SK-N-SH (cell line): Measurements from ENCODE around the gene GALNT17. TPM values are rescaled to one million over a fixed set of nuclear protein-coding genes. Genes with fewer than 3 reads are reported as not detected.

Experiments
- CTCF ChIA-PET: fragments of 300-600, 350-600 bp; formaldehyde crosslinking; extraction: SDS; loops from one replicate; lab custom pipeline; 2021; lab: Yijun Ruan, JAX
- POLR2A ChIA-PET: fragments of 350-600 bp; sonication (Branson Sonifier 250); formaldehyde crosslinking; extraction: SDS; loops from one replicate; lab custom pipeline; 2020; ENCODE audit warnings: antibody characterized with exemption, inconsistent platforms; lab: Yijun Ruan, JAX
- DNase-seq: peaks from one replicate; pipeline ENCODE4 v3.0.0; 2012
- H2AFZ ChIP-seq: fragments of 200-600 bp; sonication (generic); 2 replicates; pipeline ENCODE4 v1.8.1; 2016; ENCODE audit warnings: antibody characterized with exemption, mild to moderate bottlenecking, low read depth
- H3F3A ChIP-seq: fragments of 200-600 bp; sonication (generic); replicated peaks from 2 replicates; pipeline ENCODE3; 2016; ENCODE audit warnings: antibody characterized with exemption, mild to moderate bottlenecking; ENCODE audit not compliant: insufficient read depth
- H3K27ac ChIP-seq, 2 experiments: fragments of 200-500 bp in 1 of 2; fragments of 200-600 bp in 1 of 2; sonication (Bioruptor generic) in 1 of 2; sonication (generic), shearing (Covaris generic) in 1 of 2; 2 replicates each; pipeline versions ENCODE4 v1.5.1 to v1.6.1; 2014 to 2016; ENCODE audit warnings: low read depth in 2 of 2, inconsistent platforms in 1 of 2, low read length in 1 of 2, mild to moderate bottlenecking in 1 of 2, mixed read lengths in 1 of 2
- H3K27me3 ChIP-seq: fragments of 200-600 bp; sonication (generic), shearing (Covaris generic); 2 replicates; pipeline ENCODE4 v1.6.1; 2016; ENCODE audit warnings: mixed run types; ENCODE audit not compliant: insufficient read depth
- H3K36me3 ChIP-seq, 2 experiments: fragments of 200-500 bp in 1 of 2; fragments of 200-600 bp in 1 of 2; sonication (Bioruptor generic) in 1 of 2; sonication (generic) in 1 of 2; replicated peaks in 1 of 2; 2 replicates each; pipeline versions ENCODE3 to v1.5.1; 2014 to 2016; ENCODE audit warnings: low read length in 1 of 2, mild to moderate bottlenecking in 1 of 2; ENCODE audit not compliant: insufficient read depth in 2 of 2, control insufficient read depth in 1 of 2
- H3K4me1 ChIP-seq, 2 experiments: fragments of 200-500 bp in 1 of 2; fragments of 200-600 bp in 1 of 2; sonication (Bioruptor generic) in 1 of 2; sonication (generic), shearing (Covaris generic) in 1 of 2; 2 replicates each; pipeline versions ENCODE4 v1.5.1 to v1.6.1; 2014 to 2016; ENCODE audit warnings: low read depth in 1 of 2, low read length in 1 of 2, mixed run types in 1 of 2; ENCODE audit not compliant: insufficient read depth in 2 of 2, control insufficient read depth in 1 of 2
- H3K4me2 ChIP-seq: fragments of 200-600 bp; sonication (generic), shearing (Covaris generic); 2 replicates; pipeline ENCODE4 v1.6.1; 2017; ENCODE audit warnings: mixed run types
- H3K4me3 ChIP-seq, 2 experiments: fragments of 200-500 bp in 1 of 2; fragments of 200-600 bp in 1 of 2; sonication (Bioruptor generic) in 1 of 2; sonication (generic), shearing (Covaris generic) in 1 of 2; 2 replicates each; pipeline versions ENCODE4 v1.5.1 to v1.8.1; 2014 to 2016; ENCODE audit warnings: low read depth in 2 of 2, inconsistent platforms in 1 of 2, low read length in 1 of 2, mild to moderate bottlenecking in 1 of 2, mixed read lengths in 1 of 2, moderate library complexity in 1 of 2
- H3K79me2 ChIP-seq: fragments of 200-600 bp; sonication (generic); 2 replicates; pipeline ENCODE4 v1.8.1; 2017; ENCODE audit warnings: mild to moderate bottlenecking; ENCODE audit not compliant: insufficient read depth
- H3K9ac ChIP-seq: fragments of 200-600 bp; sonication (generic); 2 replicates; pipeline ENCODE4 v1.6.1; 2017; ENCODE audit warnings: mixed run types
- H3K9me2 ChIP-seq: fragments of 200-600 bp; sonication (generic); 2 replicates; pipeline ENCODE4 v1.6.1; 2017; ENCODE audit warnings: mixed run types
- H3K9me3 ChIP-seq: fragments of 200-600 bp; sonication (generic); 2 replicates; pipeline ENCODE4 v1.6.1; 2017; ENCODE audit warnings: mixed run types, mild to moderate bottlenecking, moderate library complexity
- H4K20me1 ChIP-seq: fragments of 200-600 bp; sonication (generic); 2 replicates; pipeline ENCODE4 v1.6.1; 2017; ENCODE audit warnings: mild to moderate bottlenecking, mixed run types; ENCODE audit not compliant: insufficient read depth
- EP300 ChIP-seq, 2 experiments: IDR thresholded peaks; 2 replicates each; pipeline versions ENCODE4 v1.4.0 to v1.6.1; 2012; ENCODE audit warnings: borderline replicate concordance in 1 of 2, low read depth in 1 of 2, low read length in 1 of 2
- FOXJ3 ChIP-seq: sonication (generic); formaldehyde crosslinking; IDR thresholded peaks from 2 replicates; pipeline ENCODE4 v1.5.1; 2020; ENCODE audit warnings: mild to moderate bottlenecking, missing genetic modification reagents
- FOXM1 ChIP-seq: IDR thresholded peaks from 2 replicates; pipeline ENCODE4 v1.4.0; 2012; ENCODE audit warnings: low read depth, mild to moderate bottlenecking
- GABPA ChIP-seq: IDR thresholded peaks from 2 replicates; pipeline ENCODE4 v1.4.0; 2012; ENCODE audit warnings: low read depth, mild to moderate bottlenecking
- GATA2 ChIP-seq: sonication (generic); formaldehyde crosslinking; IDR thresholded peaks from 2 replicates; pipeline ENCODE4 v1.5.0; 2020; ENCODE audit warnings: mild to moderate bottlenecking, missing genetic modification reagents
- MEF2A ChIP-seq: IDR thresholded peaks from 2 replicates; pipeline ENCODE4 v1.4.0; 2012; ENCODE audit warnings: low read depth, borderline replicate concordance
- NFIC ChIP-seq: IDR thresholded peaks from 2 replicates; pipeline ENCODE4 v1.4.0; 2012; ENCODE audit warnings: borderline replicate concordance
- NRF1 ChIP-seq: IDR thresholded peaks from 2 replicates; pipeline ENCODE4 v1.6.1; 2012; ENCODE audit warnings: low read depth, mild to moderate bottlenecking, low read length
- POLR2AphosphoS5 ChIP-seq: IDR thresholded peaks from 2 replicates; pipeline ENCODE4 v1.6.1; 2012; ENCODE audit warnings: low read depth, low read length
- RCOR1 ChIP-seq: fragments of 150-350 bp; IDR thresholded peaks from 2 replicates; pipeline ENCODE4 v1.6.1; 2017; ENCODE audit warnings: antibody characterized with exemption, low read length
- RXRA ChIP-seq: IDR thresholded peaks from 2 replicates; pipeline ENCODE4 v1.4.0; 2012; ENCODE audit warnings: low read depth, mild to moderate bottlenecking, borderline replicate concordance
- SIN3A ChIP-seq: IDR thresholded peaks from 2 replicates; pipeline ENCODE4 v1.6.1; 2012; ENCODE audit warnings: low read depth, mild to moderate bottlenecking, low read length, moderate library complexity, borderline replicate concordance
- SMC3 ChIP-seq: IDR thresholded peaks from 2 replicates; pipeline ENCODE4 v1.6.1; 2012; ENCODE audit warnings: low read depth, low read length, improper control_type of control experiment
- TAF1 ChIP-seq: IDR thresholded peaks from 2 replicates; pipeline ENCODE4 v1.6.1; 2012; ENCODE audit warnings: low read depth, mild to moderate bottlenecking, low read length, moderate library complexity, borderline replicate concordance
- TCF12 ChIP-seq: IDR thresholded peaks from 2 replicates; pipeline ENCODE4 v1.4.0; 2012
- USF1 ChIP-seq: IDR thresholded peaks from 2 replicates; pipeline ENCODE4 v1.4.0; 2012; ENCODE audit warnings: low read depth, borderline replicate concordance
- USF2 ChIP-seq: fragments of 150-350 bp; IDR thresholded peaks from 2 replicates; pipeline ENCODE4 v1.6.1; 2017; ENCODE audit warnings: antibody characterized with exemption, low read length, low read depth, borderline replicate concordance
- WGBS: methylation state at CpG from one replicate; pipeline ENCODE4 v1.1.6; 2017; ENCODE audit warnings: low lambda C conversion rate; 5-methylcytosine and 5-hydroxymethylcytosine counted together
- polyA plus RNA-seq, 3 experiments: library from polyadenylated mRNA; depleted of rRNA; stranded (reverse); fragments of >200 nt; gene quantifications; 2 replicates each; pipeline ENCODE4 v1.2.3, GENCODE V29; 2012

The GALNT17 gene
- polyA plus RNA-seq, 1 of the 3 experiments (the other 2 are of a cell fraction): not detected

- Histone ChIP-seq H3K9me2 (no peaks in the 10 kb centered on the region), H3K9ac (no peak overlapping the region), H3K27me3 (no peaks in the 10 kb centered on the region), H2AFZ (no peak overlapping the region), H3K4me1 (no peaks in the 10 kb centered on the region), H3K4me3 (no peak overlapping the region), H3K9me3 (peaks cover 12% of the 10 kb centered on the region; the same call in 1 of the 2 replicates), H3K4me2 (no peak overlapping the region), H3K79me2 (no peaks in the 10 kb centered on the region), H3K36me3 (no peaks in the 10 kb centered on the region), H3K27ac (no peak overlapping the region), H4K20me1 (no peaks in the 10 kb centered on the region), H3F3A (no peaks in the 10 kb centered on the region)
- ChIA-PET POLR2A (no interaction called here), CTCF (interaction anchor here (0.7 kb wide), 1 partner anchor 12 kb away, joined by 3 read pairs; no protein-coding TSS in a partner anchor)
- 30% methylated on average over 3 of the region's 3 CpGs for WGBS
- no peak for DNase-seq
- TF ChIP-seq RXRA (no peak), SIN3A (no peak), EP300 (IDR thresholded peaks at IDR 0.05; ENCODE audit: borderline replicate concordance in 1 of 2, low read depth in 1 of 2, low read length in 1 of 2) (no peak), GATA2 (CRISPR knock-in tag) (no peak), FOXM1 (no peak)
Measured at GRCh38 chr7:71616217-71616616, 484.3 kb downstream of the GALNT17 start.

- H3K4me3 ChIP-seq: no peak overlapping the region
- CTCF ChIA-PET: no interaction called here
- H3K36me3 ChIP-seq: no peaks in the 10 kb centered on the region
- no peaks in the 10 kb centered on the region for H3K4me1 ChIP-seq
- no peak overlapping the region for H2AFZ ChIP-seq
- no peaks in the 10 kb centered on the region for H3K9me2 ChIP-seq
- DNase-seq: no peak
- H3F3A ChIP-seq: no peaks in the 10 kb centered on the region
- no peaks in the 10 kb centered on the region for H3K27me3 ChIP-seq
- H3K27ac ChIP-seq: no peak overlapping the region
- no peak for TF ChIP-seq SIN3A
- TF ChIP-seq TAF1: no peak
- TF ChIP-seq USF2: no peak
- TF ChIP-seq FOXJ3: no peak
- no peak for TF ChIP-seq SMC3
- no peak for TF ChIP-seq MEF2A
- TF ChIP-seq GABPA: no peak
- no peak for TF ChIP-seq FOXM1
- no peak overlapping the region for H3K4me2 ChIP-seq
- no peak overlapping the region for H3K9ac ChIP-seq
- WGBS: 0% methylated on average over 2 of the region's 2 CpGs
- peaks cover 12% of the 10 kb centered on the region; the same call in 1 of the 2 replicates for H3K9me3 ChIP-seq
- no peaks in the 10 kb centered on the region for H3K79me2 ChIP-seq
- no peaks in the 10 kb centered on the region for H4K20me1 ChIP-seq
- POLR2A ChIA-PET: no interaction called here
Measured at GRCh38 chr7:71618278-71618677, 486.3 kb downstream of the GALNT17 start.

GRCh38 chr7:71625545-71625944, 493.6 kb downstream of the GALNT17 start:
- Histone ChIP-seq H3K9me3 (peaks cover 3% of the 10 kb centered on the region; the same call in 1 of the 2 replicates), H2AFZ (no peak overlapping the region)
- TF ChIP-seq TCF12 (no peak), USF1 (no peak), FOXM1 (no peak), POLR2AphosphoS5 (no peak), RCOR1 (no peak), SIN3A (no peak), NFIC (no peak), TAF1 (no peak), NRF1 (no peak), USF2 (no peak)

More at GRCh38 chr7:71625545-71625944, 493.6 kb downstream of the GALNT17 start:
- Histone ChIP-seq H4K20me1 (no peaks in the 10 kb centered on the region), H3K4me2 (no peak overlapping the region), H3K27ac (no peak overlapping the region), H3K36me3 (no peaks in the 10 kb centered on the region), H3K79me2 (no peaks in the 10 kb centered on the region), H3K27me3 (no peaks in the 10 kb centered on the region), H3F3A (no peaks in the 10 kb centered on the region), H3K9me2 (no peaks in the 10 kb centered on the region), H3K4me1 (no peaks in the 10 kb centered on the region), H3K9ac (no peak overlapping the region), H3K4me3 (no peak overlapping the region)
- 24% methylated on average over 4 of the region's 4 CpGs for WGBS
- CTCF ChIA-PET: no interaction called here
- POLR2A ChIA-PET: no interaction called here
- DNase-seq: no peak
